Small intestine (tissue), 7 donors: ENCODE results near the gene DHRSX. TPM values are rescaled to one million over a fixed set of nuclear protein-coding genes. Genes with fewer than 3 reads are reported as not detected.
"Not testable (repeated sequence)": the region's sequence is repeated elsewhere in the genome, so short reads cannot be mapped to it uniquely, and the experiment has no call there.

Experiments
- DNase-seq, 2 donors: peaks; one replicate each; pipeline versions ENCODE4 v3.0.0 to v3.0.0-alpha.2; 2013
- FAIRE-seq: peaks from 2 replicates; lab custom pipeline; 2012; peaks lifted over from hg19 to GRCh38; lab: Jason Lieb, UNC
- H3K27ac ChIP-seq, 3 donors: one replicate each; pipeline ENCODE4 v1.5.1; 2013; ENCODE audit warnings: low read length in 2 of 3, mild to moderate bottlenecking in 2 of 3, control low read depth in 1 of 3, inconsistent platforms in 1 of 3, low read depth in 1 of 3, moderate library complexity in 1 of 3
- H3K27me3 ChIP-seq, 3 donors: one replicate each; pipeline ENCODE4 v1.6.1; 2013; ENCODE audit warnings: low read length in 3 of 3, inconsistent platforms in 1 of 3; ENCODE audit not compliant: control insufficient read depth in 3 of 3, insufficient read depth in 3 of 3
- H3K36me3 ChIP-seq, 3 donors: one replicate each; pipeline ENCODE4 v1.6.1; 2013; ENCODE audit warnings: low read length in 3 of 3, inconsistent platforms in 1 of 3, low read depth in 1 of 3, mild to moderate bottlenecking in 1 of 3, moderate library complexity in 1 of 3; ENCODE audit not compliant: control insufficient read depth in 3 of 3, insufficient read depth in 2 of 3
- H3K4me1 ChIP-seq, 3 donors: one replicate each; pipeline ENCODE4 v1.6.1; 2013; ENCODE audit warnings: low read length in 2 of 3, inconsistent platforms in 1 of 3, low read depth in 1 of 3, mild to moderate bottlenecking in 1 of 3, moderate library complexity in 1 of 3; ENCODE audit not compliant: control insufficient read depth in 3 of 3, insufficient read depth in 2 of 3
- H3K4me3 ChIP-seq, 3 donors: one replicate each; pipeline ENCODE4 v1.5.1; 2013; ENCODE audit warnings: low read length in 3 of 3, control low read depth in 1 of 3, inconsistent platforms in 1 of 3, low read depth in 1 of 3, mild to moderate bottlenecking in 1 of 3, moderate library complexity in 1 of 3
- H3K9me3 ChIP-seq, 2 donors: one replicate each; pipeline ENCODE4 v1.6.1; 2013; ENCODE audit warnings: low read depth in 1 of 2, low read length in 1 of 2; ENCODE audit not compliant: control insufficient read depth in 2 of 2, insufficient read depth in 1 of 2
- WGBS, 3 donors: extraction: QIAGEN DNeasy Blood & Tissue Kit; methylation state at CpG; one replicate each; pipeline ENCODE4 v1.1.7; 2013; 5-methylcytosine and 5-hydroxymethylcytosine counted together
- polyA plus RNA-seq, 4 donors: library from polyadenylated mRNA; stranded (reverse) in 3 of 4; unstranded in 1 of 4; fragments of 200-250 nt in 3 of 4; fragments of 120-200 nt in 1 of 4; gene quantifications; one replicate each; pipeline versions ENCODE4 v1.2.1 to v1.2.3, GENCODE V29; 2013
- donor health status: healthy with polysubstance abuse.
- donor health status: control.
- donor health status: control.
- donor health status: Bipolar disorder and iron deficiency.
- donor health status: healthy.

DHRSX gene
- polyA plus RNA-seq, 4 donors: 7.2 to 25.2 (median 12.1) TPM

GRCh38 chrX:2384486-2384885 is 116.3 kb downstream of the DHRSX start:
- H3K4me1 ChIP-seq: no peaks in the 10 kb centered on the region
- FAIRE-seq (no peak), DNase-seq (no peak)
- H3K9me3 ChIP-seq: peaks cover 0 to 4% of the 10 kb centered on the region in 2 donors
- H3K27ac ChIP-seq: no peak overlapping the region
- WGBS, 3 donors: 74 to 94% (median 85%) methylated on average over 4 of the region's 4 CpGs
- no peak overlapping the region for H3K4me3 ChIP-seq
- no peaks in the 10 kb centered on the region for H3K27me3 ChIP-seq
- peaks cover 0 to 8% (median 2%) of the 10 kb centered on the region in 3 donors for H3K36me3 ChIP-seq

- no peak overlapping the region for H3K4me3 ChIP-seq
- H3K27ac ChIP-seq: peak overlapping the region in 1 of 3 donors; percentile 13
- no peaks in the 10 kb centered on the region for H3K4me1 ChIP-seq
- H3K27me3 ChIP-seq: no peaks in the 10 kb centered on the region
- peaks cover 0 to 4% of the 10 kb centered on the region in 2 donors for H3K9me3 ChIP-seq
- no peak for FAIRE-seq
- peak in 1 of 2 donors; percentile 56 for DNase-seq
- peaks cover 0 to 3% (median 0%) of the 10 kb centered on the region in 3 donors for H3K36me3 ChIP-seq
- 8 to 73% (median 37%) methylated on average over 3 of the region's 3 CpGs for WGBS, 3 donors
These were observed 117.0 kb downstream of the DHRSX start for GRCh38 chrX:2383735-2384134.

- DNase-seq (no peak), FAIRE-seq (no peak)
- H3K36me3 ChIP-seq: peaks cover 0 to 3% (median 0%) of the 10 kb centered on the region in 3 donors
- no peak overlapping the region for H3K4me3 ChIP-seq
- 90 to 93% (median 92%) methylated on average over 1 of the region's 1 CpG for WGBS, 3 donors
- peaks cover 0 to 5% of the 10 kb centered on the region in 2 donors for H3K9me3 ChIP-seq
- no peaks in the 10 kb centered on the region for H3K27me3 ChIP-seq
- H3K4me1 ChIP-seq: no peaks in the 10 kb centered on the region
- no peak overlapping the region for H3K27ac ChIP-seq
These were observed 117.6 kb downstream of the DHRSX start for GRCh38 chrX:2383144-2383543.

- WGBS, 3 donors: 82 to 94% (median 93%) methylated on average over 3 of the region's 3 CpGs
- not testable (repeated sequence) for FAIRE-seq
These were observed 118.2 kb downstream of the DHRSX start for GRCh38 chrX:2382433-2383048.

DNA sequence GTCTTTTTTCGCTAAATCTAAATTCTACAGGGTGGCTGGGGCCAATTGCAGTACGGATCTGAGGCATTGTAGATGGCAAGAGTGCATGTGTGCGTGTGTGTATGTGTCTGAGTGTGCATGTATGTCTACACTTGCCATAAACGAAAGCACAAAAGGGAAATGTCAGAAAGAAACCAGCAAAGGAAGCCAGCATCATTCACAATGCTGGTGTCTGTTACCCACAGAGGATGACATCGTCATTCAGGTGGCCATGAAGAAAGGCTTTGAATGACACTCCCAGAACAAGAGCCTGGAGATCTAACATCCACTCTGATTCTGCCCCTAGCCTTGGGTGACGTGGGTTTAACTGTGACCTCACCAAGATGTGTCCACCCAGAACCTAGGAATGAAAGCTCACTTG is 124.6 kb downstream of the DHRSX start:
- Histone ChIP-seq H3K9me3 (peaks cover 0 to 9% of the 10 kb centered on the region in 2 donors), H3K4me3 (no peak overlapping the region), H3K27me3 (no peaks in the 10 kb centered on the region), H3K36me3 (peaks cover 0 to 10% (median 0%) of the 10 kb centered on the region in 3 donors), H3K4me1 (no peaks in the 10 kb centered on the region), H3K27ac (no peak overlapping the region)
- WGBS, 3 donors: 84 to 94% (median 90%) methylated on average over 6 of the region's 6 CpGs
- FAIRE-seq (no peak), DNase-seq (no peak)

More at GRCh38 chrX:2382433-2383048, 118.2 kb downstream of the DHRSX start:
- H3K4me3 ChIP-seq, H3K36me3 ChIP-seq, H3K27ac ChIP-seq, H3K4me1 ChIP-seq, H3K27me3 ChIP-seq, H3K9me3 ChIP-seq, DNase-seq: not testable (repeated sequence)

- Histone ChIP-seq H3K27ac (no peak overlapping the region), H3K4me3 (no peak overlapping the region), H3K27me3 (no peaks in the 10 kb centered on the region), H3K9me3 (peaks cover 0 to 9% of the 10 kb centered on the region in 2 donors), H3K4me1 (no peaks in the 10 kb centered on the region), H3K36me3 (peaks cover 0 to 13% (median 0%) of the 10 kb centered on the region in 3 donors)
- DNase-seq (no peak), FAIRE-seq (no peak)
- 76 to 89% (median 81%) methylated on average over 4 of the region's 4 CpGs for WGBS, 3 donors
These were observed 126.7 kb downstream of the DHRSX start for GRCh38 chrX:2374086-2374485.

- no peak overlapping the region for H3K27ac ChIP-seq
- no peak for DNase-seq
- FAIRE-seq: no peak
- H3K27me3 ChIP-seq: no peaks in the 10 kb centered on the region
- WGBS, 3 donors: 88 to 94% (median 88%) methylated on average over 8 of the region's 8 CpGs
- H3K9me3 ChIP-seq: peaks cover 0 to 9% of the 10 kb centered on the region in 2 donors
- no peaks in the 10 kb centered on the region for H3K4me1 ChIP-seq
- peaks cover 0 to 13% (median 0%) of the 10 kb centered on the region in 3 donors for H3K36me3 ChIP-seq
- H3K4me3 ChIP-seq: no peak overlapping the region
These were observed 127.2 kb downstream of the DHRSX start for GRCh38 chrX:2373615-2374014.

DNA sequence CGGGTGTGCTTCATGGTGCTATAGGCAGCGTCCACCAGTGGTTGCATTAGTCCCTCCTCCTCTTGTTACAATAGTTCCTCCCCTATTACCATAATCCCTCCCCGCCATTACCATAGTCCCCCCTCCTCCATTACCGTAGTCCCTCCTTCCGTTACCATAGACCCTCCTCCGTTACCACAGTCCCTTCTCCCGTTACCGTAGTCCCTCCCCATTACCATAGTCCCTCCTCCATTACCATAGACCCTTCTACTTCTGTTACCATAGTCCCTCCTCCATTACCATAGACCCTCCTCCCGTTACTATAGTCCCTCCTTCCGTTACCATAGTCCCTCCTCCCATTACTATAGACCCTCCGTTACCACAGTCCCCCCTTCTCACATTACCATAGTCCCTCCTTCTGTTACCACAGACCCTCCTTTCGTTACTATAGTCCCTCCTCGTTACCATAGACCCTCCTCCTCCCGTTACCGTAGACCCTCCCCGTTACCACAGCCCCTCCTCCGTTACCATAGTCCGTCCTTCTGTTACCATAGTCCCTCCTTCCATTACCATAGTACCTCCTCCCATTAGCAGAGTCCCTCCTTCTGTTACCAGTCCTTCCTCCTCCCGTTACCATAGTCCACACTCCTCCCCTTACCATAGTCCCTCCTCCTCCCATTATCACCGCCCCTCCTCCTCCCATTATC is 129.6 kb downstream of the DHRSX start:
- no peak overlapping the region for H3K27ac ChIP-seq
- DNase-seq (no peak), FAIRE-seq (no peak)
- no peaks in the 10 kb centered on the region for H3K27me3 ChIP-seq
- H3K4me1 ChIP-seq: no peaks in the 10 kb centered on the region
- H3K4me3 ChIP-seq: no peak overlapping the region
- no peaks in the 10 kb centered on the region for H3K9me3 ChIP-seq
- 84 to 91% (median 89%) methylated on average over 20 of the region's 20 CpGs for WGBS, 3 donors
- peaks cover 0 to 12% (median 0%) of the 10 kb centered on the region in 3 donors for H3K36me3 ChIP-seq
